Colonic mucosa (tissue), 4 donors: ENCODE data around the gene HHAT. TPM values are rescaled to one million over a fixed set of nuclear protein-coding genes. Genes with fewer than 3 reads are reported as not detected.

ENCODE experiments used
- DNase-seq: peaks from one replicate; pipeline ENCODE4 v3.0.0-alpha.2; 2020
- H3K27ac ChIP-seq: fragments of 200-600 bp; one replicate; pipeline ENCODE4 v1.8.0; 2021
- H3K27me3 ChIP-seq: fragments of 200-600 bp; one replicate; pipeline ENCODE4 v1.8.0; 2021
- H3K36me3 ChIP-seq: fragments of 200-600 bp; one replicate; pipeline ENCODE4 v1.8.0; 2021
- H3K4me1 ChIP-seq: fragments of 200-600 bp; one replicate; pipeline ENCODE4 v1.8.0; 2021; ENCODE audit warnings: mild to moderate bottlenecking
- H3K4me3 ChIP-seq: fragments of 200-600 bp; one replicate; pipeline ENCODE4 v1.8.0; 2021
- H3K9ac ChIP-seq, 2 donors: one replicate each; pipeline ENCODE4 v1.7.0; 2013; ENCODE audit warnings: control low read depth in 2 of 2, low read depth in 2 of 2, low read length in 2 of 2
- H3K9me3 ChIP-seq: fragments of 200-600 bp; one replicate; pipeline ENCODE4 v1.8.0; 2021
- intact Hi-C: fragments of 100-400 bp; cut with DNase I; formaldehyde crosslinking; loops from one replicate; pipeline ENCODE4 v1.14.1; 2022
- total RNA-seq, 2 donors: library from RNA; stranded (reverse); fragmentation: NEBNext Ultra II Directional in 1 of 2; extraction: Animal tissue kit (Norgen Biotek cat#: 25700) in 1 of 2; gene quantifications; one replicate each; pipeline ENCODE4 v1.2.1, GENCODE V29; 2021
- TF ChIP-seq, protein P1 (sequence below): fragments of 200-600 bp; IDR thresholded peaks from one replicate; pipeline ENCODE4 v1.8.0; 2022; ENCODE audit warnings: antibody characterized with exemption, mild to moderate bottlenecking
- donor health status: healthy.
- donor health status: DM: no; HTN: no; CAD: no.
- donor health status: DM: no; HTN: no; CAD: no.

The HHAT gene
- total RNA-seq, 2 donors from 2014 or later = 3.2 to 4.9 TPM

DNA sequence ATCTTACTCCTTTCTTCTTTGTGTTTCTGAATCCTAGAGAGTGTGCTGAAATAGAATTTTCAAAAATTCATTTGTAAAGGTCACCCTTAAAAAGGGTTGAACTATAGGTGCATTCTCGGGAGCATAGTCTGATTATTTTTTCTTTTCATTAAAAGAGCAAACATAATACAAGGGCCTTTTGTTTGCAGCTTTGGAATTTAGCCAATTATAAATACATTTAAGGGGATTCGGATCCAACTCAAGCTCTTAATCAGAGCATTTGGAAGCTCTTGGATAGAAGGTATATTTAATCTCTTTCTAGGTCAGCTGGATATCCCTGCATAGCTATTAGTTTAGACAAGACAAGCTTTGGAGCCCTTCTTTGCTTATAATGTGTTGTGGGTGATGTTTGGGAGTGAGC, 321.7 kb downstream of the HHAT start:
- Histone ChIP-seq H3K4me3 (no peak overlapping the region), H3K27me3 (no peaks in the 10 kb centered on the region), H3K36me3 (no peaks in the 10 kb centered on the region), H3K27ac (no peak overlapping the region), H3K9me3 (no peaks in the 10 kb centered on the region), H3K4me1 (no peaks in the 10 kb centered on the region), H3K9ac (no peak overlapping the region)
- no peak for DNase-seq
- intact Hi-C loops = no loop called here
- TF ChIP-seq, protein P1, sequence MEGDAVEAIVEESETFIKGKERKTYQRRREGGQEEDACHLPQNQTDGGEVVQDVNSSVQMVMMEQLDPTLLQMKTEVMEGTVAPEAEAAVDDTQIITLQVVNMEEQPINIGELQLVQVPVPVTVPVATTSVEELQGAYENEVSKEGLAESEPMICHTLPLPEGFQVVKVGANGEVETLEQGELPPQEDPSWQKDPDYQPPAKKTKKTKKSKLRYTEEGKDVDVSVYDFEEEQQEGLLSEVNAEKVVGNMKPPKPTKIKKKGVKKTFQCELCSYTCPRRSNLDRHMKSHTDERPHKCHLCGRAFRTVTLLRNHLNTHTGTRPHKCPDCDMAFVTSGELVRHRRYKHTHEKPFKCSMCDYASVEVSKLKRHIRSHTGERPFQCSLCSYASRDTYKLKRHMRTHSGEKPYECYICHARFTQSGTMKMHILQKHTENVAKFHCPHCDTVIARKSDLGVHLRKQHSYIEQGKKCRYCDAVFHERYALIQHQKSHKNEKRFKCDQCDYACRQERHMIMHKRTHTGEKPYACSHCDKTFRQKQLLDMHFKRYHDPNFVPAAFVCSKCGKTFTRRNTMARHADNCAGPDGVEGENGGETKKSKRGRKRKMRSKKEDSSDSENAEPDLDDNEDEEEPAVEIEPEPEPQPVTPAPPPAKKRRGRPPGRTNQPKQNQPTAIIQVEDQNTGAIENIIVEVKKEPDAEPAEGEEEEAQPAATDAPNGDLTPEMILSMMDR = no peak

DNA sequence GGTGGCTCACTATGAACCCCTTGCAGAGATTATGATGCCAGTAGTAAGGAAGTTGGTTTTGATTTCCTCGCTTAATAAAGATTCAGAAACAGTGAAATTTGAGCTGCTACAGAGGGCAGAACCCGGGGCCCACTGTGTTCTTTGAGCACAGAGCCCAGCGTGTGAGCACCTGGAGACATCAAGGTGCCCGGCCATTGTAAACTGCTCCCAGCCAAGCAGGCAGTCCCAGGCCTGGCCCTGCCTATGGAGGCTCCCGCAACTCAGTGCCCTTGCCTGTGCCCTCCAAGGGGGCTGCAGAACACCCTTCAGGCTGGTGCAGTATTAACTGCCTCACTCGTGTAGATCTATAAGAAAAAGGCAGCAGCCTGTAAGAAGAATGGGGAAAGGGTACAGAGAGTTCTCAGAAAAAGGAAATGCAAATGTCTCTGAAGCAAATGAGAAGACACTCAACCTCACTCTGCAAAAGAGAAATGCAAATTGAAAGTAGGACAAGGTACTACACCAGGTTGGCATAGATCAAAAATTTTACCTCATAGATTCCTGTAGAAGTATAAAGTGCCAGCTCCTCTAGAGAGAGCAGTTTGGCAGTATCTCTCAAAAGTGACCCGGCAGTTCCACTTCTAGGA, 323.7 kb downstream of the HHAT start:
- TF ChIP-seq, protein P1 = no peak
- DNase-seq = no peak
- Histone ChIP-seq H3K4me3 (no peak overlapping the region), H3K27me3 (no peaks in the 10 kb centered on the region), H3K4me1 (no peaks in the 10 kb centered on the region), H3K36me3 (no peaks in the 10 kb centered on the region), H3K9me3 (no peaks in the 10 kb centered on the region), H3K9ac (no peak overlapping the region), H3K27ac (no peak overlapping the region)
- intact Hi-C loops = no loop called here

DNA sequence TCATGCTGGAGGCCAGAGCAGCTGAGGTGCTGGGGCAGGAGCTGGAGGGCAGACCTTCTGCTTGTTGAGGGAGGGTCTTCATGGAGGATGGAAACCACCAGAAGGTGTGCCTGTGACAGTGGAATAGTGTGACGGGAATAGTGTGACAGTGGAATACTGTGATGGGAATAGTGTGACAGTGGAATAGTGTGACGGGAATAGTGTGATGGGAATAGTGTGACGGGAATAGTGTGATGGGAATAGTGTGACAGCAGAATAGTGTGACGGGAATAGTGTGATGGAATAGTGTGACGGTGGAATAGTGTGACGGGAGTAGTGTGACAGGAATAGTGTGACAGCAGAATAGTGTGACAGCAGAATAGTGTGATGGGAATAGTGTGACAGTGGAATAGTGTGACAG, 325.1 kb downstream of the HHAT start:
- TF ChIP-seq, protein P1 = no peak
- DNase-seq = no peak
- no peaks in the 10 kb centered on the region for H3K27me3 ChIP-seq
- no peak overlapping the region for H3K4me3 ChIP-seq
- H3K36me3 ChIP-seq = no peaks in the 10 kb centered on the region
- intact Hi-C loops = no loop called here
- no peaks in the 10 kb centered on the region for H3K9me3 ChIP-seq
- H3K9ac ChIP-seq = no peak overlapping the region
- no peaks in the 10 kb centered on the region for H3K4me1 ChIP-seq
- H3K27ac ChIP-seq = no peak overlapping the region

DNA sequence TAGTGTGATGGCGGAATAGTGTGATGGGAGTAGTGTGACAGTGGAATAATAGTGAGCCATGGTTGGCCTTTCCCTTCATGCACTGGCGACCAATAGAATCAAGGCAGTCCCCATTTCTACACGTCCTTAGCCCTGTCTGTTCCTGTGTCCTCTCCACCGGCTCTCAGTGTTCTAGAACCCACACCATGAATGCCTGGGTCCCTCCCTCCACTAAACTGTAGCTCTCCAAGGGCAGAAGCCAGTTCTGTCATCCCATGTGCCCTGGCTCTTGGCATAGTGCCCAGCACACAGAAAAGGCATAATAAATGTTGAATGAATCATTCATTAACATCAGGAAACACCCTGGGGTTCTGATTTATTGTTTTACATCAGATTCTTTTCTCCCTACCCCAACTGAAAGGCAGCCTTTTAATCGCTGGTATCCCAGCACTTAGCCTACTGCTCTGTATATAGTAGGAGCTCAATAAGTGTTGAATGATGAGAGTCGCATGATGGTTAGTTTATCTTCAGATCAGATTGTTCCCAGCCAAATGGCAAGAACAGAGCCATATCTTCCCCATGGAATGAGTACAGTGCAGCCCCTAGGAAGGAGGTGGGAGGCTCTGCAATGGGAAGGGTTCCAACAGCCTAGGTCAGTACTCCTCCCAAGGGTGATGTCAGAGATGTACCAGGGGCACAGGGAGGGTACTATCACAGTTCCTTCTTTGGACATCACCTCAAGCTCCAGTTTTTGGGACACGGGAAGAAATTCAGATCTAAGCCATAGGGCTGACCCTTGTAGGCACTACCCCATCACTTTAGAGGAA, 325.7 kb downstream of the HHAT start:
- TF ChIP-seq, protein P1 = no peak
- Histone ChIP-seq H3K9me3 (no peaks in the 10 kb centered on the region), H3K27me3 (no peaks in the 10 kb centered on the region), H3K27ac (no peak overlapping the region), H3K9ac (no peak overlapping the region), H3K4me3 (no peak overlapping the region), H3K36me3 (no peaks in the 10 kb centered on the region), H3K4me1 (no peaks in the 10 kb centered on the region)
- intact Hi-C loops = no loop called here
- DNase-seq = no peak

DNA sequence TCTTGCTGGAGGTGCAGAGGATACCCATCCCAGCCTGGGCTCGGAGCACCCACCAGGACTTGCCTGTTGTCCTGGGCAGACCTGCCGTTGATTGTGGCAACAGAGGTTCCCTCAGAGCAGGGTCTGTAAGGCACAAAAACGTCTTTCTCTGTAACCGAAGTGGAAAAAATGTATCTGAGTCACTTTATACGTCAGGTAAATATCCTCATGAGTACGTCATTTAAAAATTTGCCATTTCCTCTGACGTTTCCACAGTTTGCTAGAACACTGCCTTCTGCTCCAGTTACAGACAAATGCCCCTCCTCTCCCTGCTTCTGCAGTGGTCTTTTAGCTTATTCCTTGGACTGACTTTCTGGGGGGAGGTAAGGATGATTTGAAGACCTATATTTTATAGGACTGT, 326.8 kb downstream of the HHAT start:
- H3K27ac ChIP-seq = no peak overlapping the region
- H3K4me3 ChIP-seq = no peak overlapping the region
- H3K27me3 ChIP-seq = no peaks in the 10 kb centered on the region
- intact Hi-C loops = no loop called here
- TF ChIP-seq, protein P1 = no peak
- H3K36me3 ChIP-seq = no peaks in the 10 kb centered on the region
- H3K9me3 ChIP-seq = no peaks in the 10 kb centered on the region
- no peak overlapping the region for H3K9ac ChIP-seq
- H3K4me1 ChIP-seq = no peaks in the 10 kb centered on the region
- DNase-seq = no peak
